EL (cell line): ENCODE data around the gene PRKAR2B.

Source experiments
- DNase-seq: peaks from one replicate; pipeline ENCODE4 v3.0.0-alpha.2; 2016

The PRKAR2B gene

DNA sequence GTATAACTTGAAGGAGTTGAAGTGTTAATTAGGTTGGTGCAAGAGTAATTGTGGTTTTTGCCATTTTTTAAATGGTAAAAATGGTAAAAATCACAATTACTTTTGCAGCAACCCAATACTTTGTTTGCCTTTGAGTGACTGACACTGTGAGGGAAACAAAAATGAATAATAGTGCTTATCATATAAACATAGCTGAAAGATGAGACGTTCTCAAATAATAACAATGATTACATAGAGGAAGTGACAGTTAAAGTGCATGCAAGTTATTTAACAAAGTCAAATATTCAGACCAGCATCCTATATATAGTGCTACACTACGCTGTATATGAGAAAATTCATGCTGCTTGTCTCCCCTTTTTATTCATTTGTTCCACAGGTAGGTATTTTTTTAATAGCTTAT, 119.6 kb downstream of the PRKAR2B start:
- peak; percentile 11 for DNase-seq

GRCh38 chr7:107165341-107165740, 120.8 kb downstream of the PRKAR2B start:
- DNase-seq: no peak

GRCh38 chr7:107166736-107167426, 122.4 kb downstream of the PRKAR2B start:
- no peak for DNase-seq

GRCh38 chr7:107167483-107168232, 123.2 kb downstream of the PRKAR2B start:
- DNase-seq: peak; percentile 78

GRCh38 chr7:107168233-107169119, 124.0 kb downstream of the PRKAR2B start, which contains the start of gene HBP1:
Gene HBP1, plus strand, starts transcription at chr7:107169003. Its CDS starts 10,891 bp downstream, at chr7:107179894.
- peak; percentile 100 for DNase-seq

DNA sequence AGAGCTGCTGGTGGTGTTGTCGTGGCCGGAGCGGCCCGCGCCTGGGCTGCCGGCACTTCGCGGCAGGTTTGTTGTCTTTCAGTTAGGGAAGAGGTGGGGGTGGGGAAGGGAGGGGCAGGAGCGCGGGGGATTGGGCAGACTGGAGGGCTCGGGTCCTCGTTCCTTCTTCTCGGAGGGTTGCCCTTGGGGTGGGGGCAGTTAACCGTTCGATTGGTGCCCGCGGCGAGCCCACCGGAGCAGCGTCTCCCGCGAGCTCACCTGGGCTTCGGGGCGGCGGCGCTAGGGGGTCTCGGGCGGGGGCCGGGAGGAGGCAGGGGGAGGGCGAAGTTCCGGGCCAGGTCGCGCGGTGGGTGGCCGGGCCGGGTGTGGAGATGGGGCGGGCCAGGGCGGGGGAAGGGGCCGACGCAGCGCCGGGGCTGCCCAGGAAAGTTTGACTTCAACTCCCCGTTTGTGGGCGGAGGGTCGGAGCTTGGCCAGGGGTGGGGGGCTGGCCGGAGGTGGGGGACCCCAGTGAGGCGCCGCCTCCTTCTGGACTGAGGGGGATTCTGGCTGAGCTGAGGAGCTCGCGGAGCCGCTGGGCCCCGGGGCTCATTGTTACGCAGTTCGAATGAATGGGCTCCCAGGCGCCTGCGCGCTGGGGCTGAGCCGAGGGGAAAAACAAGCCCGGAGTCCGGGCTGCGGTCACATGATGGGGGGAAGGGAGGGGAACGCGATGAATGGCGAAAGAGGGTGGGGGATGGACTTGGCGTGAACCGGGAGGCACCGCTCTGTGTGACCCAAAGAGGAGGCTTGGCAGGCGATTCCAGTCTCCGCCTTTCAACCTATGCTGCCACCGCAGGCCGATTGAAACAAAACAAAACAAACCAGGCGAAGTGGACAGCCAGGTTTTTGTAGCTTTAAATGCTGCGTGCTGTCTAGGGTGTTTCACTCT, 124.9 kb downstream of the PRKAR2B start:
- DNase-seq: peak; percentile 95

DNA sequence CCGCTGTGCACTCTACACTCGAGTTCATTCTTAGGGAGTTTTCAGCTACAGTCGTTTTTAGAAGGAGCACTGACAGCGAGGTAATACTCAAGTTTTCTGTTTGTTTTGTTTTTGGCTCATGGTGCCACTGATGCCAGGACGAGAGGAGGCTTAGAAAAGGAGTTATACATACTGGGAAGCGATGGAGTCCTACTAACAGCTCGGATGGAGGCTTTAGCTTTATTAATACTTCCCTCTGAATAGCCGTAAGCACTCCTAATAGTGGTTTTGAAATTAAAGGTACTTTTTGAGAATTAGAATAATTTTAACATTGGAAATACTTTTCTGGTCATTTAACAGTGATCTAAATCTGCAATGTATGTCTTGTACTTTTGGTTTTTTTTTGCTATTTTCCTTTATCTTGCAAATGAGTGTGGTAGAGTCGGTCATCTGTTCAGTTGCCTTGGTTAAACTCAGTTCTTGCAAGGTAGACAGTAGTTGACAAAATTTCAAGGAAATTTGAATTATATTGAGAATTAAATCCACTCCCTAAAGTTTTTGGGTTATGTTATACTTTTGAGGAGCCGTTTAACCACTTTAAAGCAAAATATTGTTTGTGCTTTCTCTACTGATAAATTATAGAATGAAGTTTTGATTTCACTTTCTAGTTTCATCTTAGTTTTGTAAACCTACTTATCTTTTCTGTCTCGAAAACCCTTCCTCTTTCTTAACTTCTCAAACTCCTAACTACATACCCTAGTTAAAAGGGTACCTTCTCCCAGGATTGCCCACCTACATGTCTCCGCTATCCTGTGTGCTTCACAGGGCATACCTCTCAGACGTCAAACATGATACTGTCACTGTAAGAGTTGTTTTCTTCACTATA, 125.8 kb downstream of the PRKAR2B start:
- DNase-seq: no peak

GRCh38 chr7:107171496-107171895, 127.0 kb downstream of the PRKAR2B start:
- DNase-seq: no peak

GRCh38 chr7:107172276-107173032, 127.9 kb downstream of the PRKAR2B start:
- DNase-seq: no peak

- DNase-seq: no peak
These were observed 128.7 kb downstream of the PRKAR2B start for GRCh38 chr7:107173191-107173590.

DNA sequence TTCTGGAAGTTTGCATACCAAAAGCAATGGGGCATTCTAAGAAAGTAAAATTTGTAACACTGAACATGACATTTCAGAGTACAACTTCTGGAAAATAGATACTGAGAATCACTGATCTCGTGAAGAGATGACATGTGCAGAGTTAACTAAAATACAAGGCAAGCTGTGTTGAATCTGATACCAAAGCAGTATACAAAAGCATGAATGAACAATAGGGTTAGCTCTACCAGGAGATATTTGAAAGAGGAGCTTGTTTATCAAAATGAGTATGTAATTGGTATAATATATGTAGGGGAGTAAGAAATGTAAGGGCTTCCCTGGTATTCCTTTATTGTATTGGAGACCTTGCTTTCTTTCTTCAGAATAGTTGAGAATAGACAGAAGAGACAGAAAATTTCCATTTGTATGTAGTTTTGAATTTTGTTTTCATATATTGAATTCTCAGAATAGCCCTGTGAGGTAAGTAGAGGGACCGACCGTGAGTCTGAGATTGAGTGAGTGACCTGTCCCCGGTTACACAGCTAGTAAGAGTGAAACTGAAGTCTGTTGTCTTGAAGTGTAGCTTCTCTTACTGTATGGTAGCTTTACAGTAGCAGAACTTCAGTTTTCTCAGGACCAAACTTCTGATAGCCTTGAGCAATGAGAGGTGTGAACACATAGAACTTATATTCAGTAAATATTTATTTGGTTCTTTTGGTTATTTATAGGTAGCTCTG, 129.3 kb downstream of the PRKAR2B start:
- DNase-seq: no peak

- peak; percentile 28 for DNase-seq
These were observed 135.0 kb downstream of the PRKAR2B start for GRCh38 chr7:107179326-107180164.

DNA sequence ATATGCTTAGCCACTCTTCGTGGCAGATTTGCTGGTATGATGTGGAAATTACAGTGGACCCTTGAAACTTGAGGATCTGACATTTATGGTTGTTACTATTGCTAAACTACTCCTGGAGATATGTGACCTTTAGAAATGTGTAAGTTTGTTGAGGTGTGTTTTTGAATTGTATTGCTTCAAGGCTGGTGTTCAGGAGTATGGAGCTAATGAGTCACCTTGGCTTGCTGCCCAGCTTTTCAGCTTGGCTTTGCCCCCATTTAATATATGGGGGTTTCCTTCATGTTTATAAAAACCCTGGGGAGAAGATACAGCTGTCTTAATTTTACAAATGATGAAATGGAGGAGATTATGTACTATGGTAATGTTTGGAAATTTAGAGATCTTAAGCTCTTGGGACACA, 135.9 kb downstream of the PRKAR2B start:
- DNase-seq: peak; percentile 67

DNA sequence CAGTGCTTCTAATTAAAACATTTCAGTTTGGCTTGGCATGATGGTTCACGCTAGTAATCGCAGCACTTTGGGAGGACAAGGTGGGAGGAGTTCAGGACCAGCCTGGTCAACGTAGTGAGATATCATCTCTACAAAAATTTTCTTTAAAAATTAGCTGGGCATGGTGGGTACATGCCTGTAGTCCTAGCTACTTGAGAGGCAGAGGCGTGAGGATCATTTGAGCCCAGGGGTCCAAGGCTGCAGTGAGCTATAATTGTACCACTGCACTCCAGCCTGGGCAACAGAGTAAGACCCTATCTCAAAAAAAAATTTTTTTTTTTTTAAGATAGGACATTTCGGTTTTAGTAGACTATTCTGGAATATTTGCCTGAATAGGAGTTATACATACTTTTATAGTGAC, 136.7 kb downstream of the PRKAR2B start:
- DNase-seq: no peak

GRCh38 chr7:107185716-107186115, 141.2 kb downstream of the PRKAR2B start:
- DNase-seq: no peak

DNA sequence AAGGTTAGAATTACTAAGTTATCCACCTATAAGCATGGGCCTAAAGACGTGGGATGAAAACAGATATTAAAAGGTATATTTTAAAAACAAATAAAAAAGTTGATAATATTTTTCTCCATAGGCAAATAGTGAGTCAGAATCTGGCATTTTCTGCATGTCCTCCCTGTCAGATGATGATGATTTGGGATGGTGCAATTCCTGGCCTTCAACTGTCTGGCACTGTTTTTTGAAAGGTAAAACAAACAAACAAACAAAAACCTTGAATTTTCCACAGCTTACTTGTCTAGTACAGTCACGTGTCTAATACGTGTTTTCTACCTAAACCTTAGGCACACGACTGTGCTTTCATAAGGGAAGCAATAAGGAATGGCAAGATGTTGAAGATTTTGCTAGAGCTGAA, 141.7 kb downstream of the PRKAR2B start:
- DNase-seq: no peak

GRCh38 chr7:107187774-107188173, 143.3 kb downstream of the PRKAR2B start:
- no peak for DNase-seq

DNA sequence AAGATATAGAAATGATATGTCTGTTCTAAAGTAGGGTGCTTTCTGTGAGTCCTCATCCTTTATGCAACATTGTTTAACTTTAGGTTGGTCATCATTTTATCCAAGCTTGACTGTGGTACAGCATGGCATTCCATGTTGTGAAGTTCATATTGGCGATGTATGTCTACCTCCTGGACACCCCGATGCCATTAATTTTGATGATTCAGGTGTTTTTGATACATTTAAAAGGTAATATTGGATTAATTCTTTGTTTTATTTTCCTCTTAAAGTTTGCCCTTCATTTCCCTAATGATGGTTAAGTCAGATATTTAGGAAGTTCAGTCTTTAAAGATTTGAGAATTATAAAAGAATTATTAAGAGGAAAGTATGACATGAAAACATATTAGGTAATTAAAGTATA, 145.6 kb downstream of the PRKAR2B start:
- no peak for DNase-seq

DNA sequence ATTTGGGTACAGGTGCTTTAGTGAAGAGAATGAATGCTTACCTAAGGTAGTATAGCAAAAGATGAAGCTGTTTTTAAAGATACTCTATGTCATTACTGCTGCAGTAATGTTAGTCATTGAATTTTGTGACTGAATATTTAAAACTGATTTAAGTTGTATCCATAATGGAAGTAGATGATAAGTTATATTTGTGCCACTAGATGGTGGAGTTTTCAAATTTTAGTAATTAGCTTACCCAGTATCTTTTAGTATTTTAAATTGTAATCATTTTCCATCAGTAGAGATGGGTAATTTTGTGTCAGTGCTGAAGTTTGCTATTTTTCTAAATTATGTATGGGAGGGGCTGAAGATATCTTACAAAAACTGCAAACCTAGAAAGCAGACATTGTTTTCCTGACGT, 149.5 kb downstream of the PRKAR2B start:
- no peak for DNase-seq
